Measurements from ENCODE around the gene NUFIP2.
A peak's percentile ranks its signal among the peaks of the same experiment; 100 is the strongest.

Gene NUFIP2

GRCh38 chr17:29255926-29256522 lies 37.9 kb downstream of the NUFIP2 start:
- Histone ChIP-seq H3K27me3 (no peaks in the 10 kb centered on the region), H3K27ac (peak overlapping the region; percentile 0 to 50), H3K4me3 (no peak overlapping the region), H3K36me3 (peaks cover 0 to 20% (median 5%) of the 10 kb centered on the region in 3 donors), H3K4me1 (peaks cover 0 to 55% (median 31%) of the 10 kb centered on the region in 4 donors), H3K9me3 (no peaks in the 10 kb centered on the region)
- intact Hi-C loops (cut with DNase I; ENCODE audit: low total_unique reads): no loop called here
- TF ChIP-seq CTCF (IDR thresholded peaks at IDR 0.05): no peak
- no peak for DNase-seq

GRCh38 chr17:29253037-29253436 lies 40.9 kb downstream of the NUFIP2 start:
- Histone ChIP-seq H3K27ac (no peak overlapping the region), H3K4me3 (no peak overlapping the region), H3K27me3 (no peaks in the 10 kb centered on the region), H3K4me1 (peaks cover 0 to 44% (median 27%) of the 10 kb centered on the region in 4 donors), H3K9me3 (no peaks in the 10 kb centered on the region), H3K36me3 (no peaks in the 10 kb centered on the region)
- no peak for DNase-seq
- intact Hi-C loops (cut with DNase I; ENCODE audit: low total_unique reads): loop anchor here (5.0 kb wide), 1 partner anchor 39 kb away; the partner anchor contains the start of gene NUFIP2
- TF ChIP-seq CTCF (IDR thresholded peaks at IDR 0.05): no peak

DNA sequence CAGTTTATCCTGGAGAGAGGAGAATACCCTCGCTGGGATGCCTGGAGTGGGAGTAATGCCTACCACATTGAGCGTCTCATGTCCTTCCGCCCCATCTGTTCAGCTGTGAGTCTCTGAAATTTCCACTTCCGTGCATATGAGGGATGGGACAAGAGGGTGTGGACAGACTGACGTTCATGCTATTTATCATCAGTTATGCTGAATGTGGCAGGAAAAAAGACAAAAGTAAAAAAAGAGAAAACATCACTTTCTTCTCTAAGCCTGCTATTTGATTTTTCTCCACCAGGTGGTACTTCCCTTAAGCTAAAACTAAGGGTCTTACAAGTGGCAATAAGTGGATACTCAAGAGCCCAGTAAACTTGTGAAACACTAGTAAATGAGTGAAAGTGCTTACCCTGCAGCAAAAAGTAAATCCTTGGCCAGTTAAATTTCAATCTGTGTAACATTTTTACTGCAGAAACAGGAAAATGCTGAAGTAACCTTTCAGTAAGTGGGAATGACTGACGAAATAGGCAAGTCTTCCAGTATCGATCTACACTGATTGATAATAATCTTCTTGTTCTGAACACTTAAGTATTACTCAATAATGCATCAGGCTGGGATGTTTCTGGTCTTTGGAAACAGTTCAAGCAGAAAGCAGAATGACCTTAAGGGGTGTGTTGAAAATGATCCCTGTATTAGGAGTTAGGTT lies 41.7 kb downstream of the NUFIP2 start:
- H3K4me1 ChIP-seq: peaks cover 0 to 36% (median 19%) of the 10 kb centered on the region in 4 donors
- H3K27ac ChIP-seq: no peak overlapping the region
- no peak overlapping the region for H3K4me3 ChIP-seq
- no peaks in the 10 kb centered on the region for H3K9me3 ChIP-seq
- H3K27me3 ChIP-seq: no peaks in the 10 kb centered on the region
- intact Hi-C loops (cut with DNase I; ENCODE audit: low total_unique reads): loop anchor here (5.0 kb wide), 1 partner anchor 40 kb away; the partner anchor contains the start of gene NUFIP2
- no peak for DNase-seq
- no peaks in the 10 kb centered on the region for H3K36me3 ChIP-seq
- peak; percentile 41 to 48 for TF ChIP-seq CTCF (IDR thresholded peaks at IDR 0.05)

- H3K27ac ChIP-seq: no peak overlapping the region
- no peaks in the 10 kb centered on the region for H3K27me3 ChIP-seq
- H3K4me1 ChIP-seq: peaks cover 0 to 25% (median 9%) of the 10 kb centered on the region in 4 donors
- no peak for DNase-seq
- no peak for TF ChIP-seq CTCF (IDR thresholded peaks at IDR 0.05)
- no peaks in the 10 kb centered on the region for H3K9me3 ChIP-seq
- H3K36me3 ChIP-seq: no peaks in the 10 kb centered on the region
- intact Hi-C loops (cut with DNase I; ENCODE audit: low total_unique reads): loop anchor here (5.0 kb wide), 1 partner anchor 41 kb away; the partner anchor contains the start of gene NUFIP2
- no peak overlapping the region for H3K4me3 ChIP-seq
Measured at GRCh38 chr17:29251184-29251583, 42.8 kb downstream of the NUFIP2 start.

DNA sequence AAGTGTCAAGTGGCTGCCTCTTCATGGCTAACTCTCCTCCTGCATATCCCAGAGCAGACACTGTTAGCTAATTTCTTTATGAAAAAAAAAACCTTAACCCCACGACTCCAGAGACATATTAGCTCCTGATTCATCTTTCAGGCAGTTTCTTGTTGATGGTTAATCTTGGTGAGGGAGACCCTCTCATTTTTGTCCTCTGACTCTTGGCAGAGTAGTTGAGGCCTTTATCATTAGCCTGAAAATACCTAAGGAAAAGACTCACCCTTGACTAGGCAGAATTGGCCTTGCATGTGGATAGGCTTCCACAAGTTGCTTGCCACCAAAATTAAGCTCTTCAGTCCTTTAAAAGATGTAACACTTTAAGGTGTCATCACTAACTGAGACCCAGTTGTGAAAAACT lies 43.3 kb downstream of the NUFIP2 start:
- Histone ChIP-seq H3K36me3 (no peaks in the 10 kb centered on the region), H3K9me3 (no peaks in the 10 kb centered on the region), H3K4me1 (peaks cover 0 to 20% (median 5%) of the 10 kb centered on the region in 4 donors), H3K4me3 (no peak overlapping the region), H3K27ac (no peak overlapping the region), H3K27me3 (no peaks in the 10 kb centered on the region)
- TF ChIP-seq CTCF (IDR thresholded peaks at IDR 0.05): no peak
- no peak for DNase-seq
- intact Hi-C loops (cut with DNase I; ENCODE audit: low total_unique reads): loop anchor here (5.0 kb wide), 1 partner anchor 42 kb away; the partner anchor contains the start of gene NUFIP2
